Stimulated activated CD4-positive, alpha-beta T cell treated with anti-CD3 and anti-CD28 coated beads, Interleukin-1b, Interleukin-23, amount 100 ng/mL, for 48 hours (primary cell): ENCODE measurements around the gene NOP10.

Source experiments
- DNase-seq: peaks from one replicate; pipeline ENCODE4 v3.0.0-alpha.2; 2020

The NOP10 gene

GRCh38 chr15:34330279-34330678 lies 12.7 kb downstream of the NOP10 start:
- DNase-seq: no peak

- no peak for DNase-seq
Observed at GRCh38 chr15:34329006-34329405, 13.9 kb downstream of the NOP10 start.

GRCh38 chr15:34327906-34328305 lies 15.0 kb downstream of the NOP10 start:
- no peak for DNase-seq

DNA sequence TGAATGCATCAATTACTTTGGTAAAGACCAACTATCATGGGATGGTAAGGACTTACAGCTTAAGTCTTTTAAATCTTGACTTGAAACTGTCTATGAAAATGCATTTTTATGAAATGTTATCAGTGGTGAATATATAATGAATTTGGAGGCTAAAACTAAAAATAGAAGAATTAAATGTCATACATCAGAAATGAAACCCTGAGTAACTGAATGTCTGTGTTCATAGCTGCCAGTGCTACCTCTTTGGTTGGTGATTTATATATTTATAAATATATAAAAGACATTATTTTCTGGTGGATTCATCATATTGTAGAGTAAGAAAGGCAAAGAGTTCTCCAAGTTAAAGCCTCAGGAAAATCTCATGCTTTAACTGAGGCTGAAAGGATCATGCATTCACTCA lies 17.6 kb downstream of the NOP10 start:
- no peak for DNase-seq

GRCh38 chr15:34324933-34325332 lies 18.0 kb downstream of the NOP10 start:
- DNase-seq: no peak

DNA sequence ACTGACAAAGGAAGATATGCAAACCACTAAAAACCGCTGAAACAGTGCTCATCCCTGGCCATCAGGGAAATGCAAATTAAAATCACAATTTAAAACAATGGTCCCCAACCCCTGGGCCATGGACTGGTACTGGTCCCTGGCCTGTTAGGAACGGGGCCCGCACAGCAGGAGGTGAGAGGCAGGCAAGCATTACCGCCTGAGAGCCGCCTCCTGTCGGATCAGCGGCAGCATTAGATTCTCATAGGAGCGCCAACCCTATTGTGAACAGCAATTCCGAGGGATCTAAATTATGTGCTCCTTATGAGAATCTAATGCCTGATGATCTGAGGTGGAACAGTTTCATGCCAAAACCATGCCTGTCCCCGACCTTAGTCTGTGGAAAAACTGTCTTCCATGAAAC lies 19.7 kb downstream of the NOP10 start:
- no peak for DNase-seq

DNA sequence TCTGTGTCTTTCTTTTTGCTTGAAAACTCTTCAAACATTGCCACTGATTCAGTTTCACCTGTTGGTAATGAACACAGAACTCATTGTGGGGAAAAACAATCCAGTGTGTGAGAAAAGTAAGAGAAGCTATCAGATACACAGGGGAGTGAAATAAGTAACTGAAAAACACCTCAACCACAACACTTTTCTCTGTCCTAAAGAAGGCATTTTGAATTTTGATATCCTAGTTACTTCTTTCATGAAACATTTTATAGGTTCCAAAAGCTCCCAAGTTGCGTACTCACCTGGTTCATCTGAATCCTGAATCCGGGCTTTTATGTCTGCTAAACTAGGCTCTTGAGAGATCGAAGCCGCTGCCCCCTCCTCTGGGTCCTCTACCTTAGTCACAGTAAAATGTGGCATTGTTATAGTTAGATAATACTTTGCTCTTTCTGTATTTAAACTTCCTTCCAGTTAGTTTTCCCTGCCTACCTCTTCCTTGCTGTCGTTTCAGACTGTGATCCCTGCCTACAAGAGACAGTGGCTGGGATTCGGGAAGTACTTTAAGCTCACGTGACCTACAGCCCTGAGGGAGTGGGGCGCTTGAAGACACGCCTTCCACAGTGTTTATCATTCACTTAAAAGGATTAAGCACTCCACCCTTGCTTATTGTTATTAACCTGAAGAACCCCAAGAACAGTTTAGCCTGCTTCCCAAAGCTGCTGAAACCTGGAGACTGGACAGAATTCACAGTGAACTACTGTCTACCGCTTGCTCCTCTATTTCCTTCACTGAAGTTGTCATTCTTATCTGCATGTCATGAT lies 24.5 kb downstream of the NOP10 start:
- DNase-seq: no peak

DNA sequence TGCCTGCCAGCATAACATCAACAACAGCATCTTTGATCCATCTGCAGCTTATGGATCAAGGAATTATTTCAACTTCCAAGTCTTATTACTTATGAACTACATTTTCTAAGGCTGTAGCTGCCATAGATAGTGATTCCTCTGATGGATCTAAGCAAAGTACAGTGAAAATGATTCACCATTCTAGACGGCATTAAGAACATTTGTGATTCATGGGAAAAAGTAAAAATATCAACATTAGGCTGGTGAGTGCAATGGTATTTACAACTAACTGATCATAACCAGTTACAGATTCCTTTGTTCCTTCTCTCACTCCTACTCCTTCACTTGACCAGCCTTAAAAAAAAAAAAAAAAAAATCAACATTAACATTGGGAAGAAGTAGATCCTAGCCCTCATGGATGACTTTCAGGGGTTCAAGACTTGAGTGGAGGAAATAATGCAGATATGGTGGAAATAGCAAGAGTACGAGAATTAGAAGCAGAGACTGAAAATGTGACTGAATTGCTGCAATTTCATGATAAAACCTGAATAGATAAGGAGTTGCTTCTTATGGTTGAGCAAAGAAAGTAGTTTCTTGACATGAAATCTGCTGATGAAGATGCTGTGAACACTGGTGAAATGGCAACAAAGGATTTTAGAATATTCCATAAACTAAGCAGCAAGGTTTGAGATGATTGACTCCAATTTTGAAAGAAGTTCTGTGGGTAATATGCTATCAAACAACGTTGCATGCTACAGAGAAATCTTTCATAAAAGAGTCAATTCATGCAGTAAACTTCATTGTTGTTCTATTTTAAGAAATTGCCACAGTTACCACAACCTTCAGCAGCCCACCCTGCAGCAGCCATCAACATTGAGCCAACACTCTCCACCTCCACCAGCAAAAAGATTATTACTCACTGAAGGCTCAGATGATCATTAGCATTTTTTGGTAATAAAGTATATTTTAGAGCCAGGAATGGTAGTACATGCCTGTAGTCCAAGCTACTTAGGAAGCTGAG lies 28.1 kb downstream of the NOP10 start:
- no peak for DNase-seq

GRCh38 chr15:34311563-34311962 lies 31.4 kb downstream of the NOP10 start:
- DNase-seq: no peak

DNA sequence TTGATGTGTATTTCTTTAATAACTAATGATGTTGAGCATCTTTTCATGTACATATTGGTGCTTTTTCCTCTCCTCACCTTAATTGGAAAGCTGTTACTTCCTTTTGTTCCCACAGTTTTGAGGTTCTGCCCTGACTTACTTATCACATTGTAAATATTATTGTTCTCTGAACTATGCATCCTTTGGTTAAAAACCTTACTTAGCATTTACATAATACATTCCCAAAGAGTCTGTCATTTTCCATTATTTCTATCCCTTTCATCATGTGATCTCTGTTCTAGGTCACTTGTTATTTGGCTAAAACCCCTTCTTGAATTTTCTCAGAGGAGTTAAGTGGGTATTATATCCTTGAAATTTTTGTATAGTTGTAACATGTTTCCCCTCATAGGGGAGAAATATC lies 38.3 kb downstream of the NOP10 start:
- no peak for DNase-seq

DNA sequence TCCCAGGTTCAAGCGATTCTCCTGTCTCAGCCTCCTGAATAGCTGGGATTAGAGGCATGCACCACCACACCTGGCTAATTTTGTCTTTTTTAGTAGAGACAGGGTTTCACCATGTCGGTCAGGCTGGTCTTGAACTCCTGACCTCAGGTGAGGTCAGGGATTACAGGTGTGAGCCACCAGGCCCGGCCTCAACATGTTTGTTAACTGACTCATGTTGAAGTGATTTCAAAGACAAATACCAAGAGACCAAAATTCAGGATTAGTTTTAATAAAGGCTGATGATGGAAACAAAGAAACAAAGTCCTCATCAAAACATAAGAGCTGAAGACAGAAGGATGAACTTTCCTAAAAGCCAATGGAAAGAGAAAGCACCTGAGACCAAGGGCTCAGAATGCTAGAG lies 41.9 kb downstream of the NOP10 start:
- DNase-seq: no peak

GRCh38 chr15:34297059-34297458 lies 45.9 kb downstream of the NOP10 start:
- DNase-seq: no peak

DNA sequence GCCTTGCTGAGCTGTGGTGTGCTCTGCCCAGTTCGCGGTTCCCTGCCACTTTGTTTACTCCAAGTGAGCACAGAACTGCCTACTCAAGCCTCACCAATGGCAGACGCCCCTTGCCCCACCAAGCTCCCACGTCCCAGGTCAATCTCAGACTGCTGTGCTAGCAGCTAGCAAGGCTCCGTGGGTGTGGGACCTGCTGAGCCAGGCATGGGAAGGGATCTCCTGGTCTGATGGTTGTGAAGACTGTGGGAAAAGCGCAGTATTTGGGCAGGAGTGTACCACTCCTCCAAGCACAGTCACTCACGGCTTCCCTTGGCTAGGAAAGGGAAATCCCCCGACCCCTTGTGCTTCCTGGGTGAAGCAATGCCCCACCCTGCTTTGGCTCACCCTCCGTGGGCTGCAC lies 50.3 kb downstream of the NOP10 start:
- DNase-seq: no peak
